CD4-positive, alpha-beta T cell treated with Interleukin-12 subunit alpha and Interleukin-12 subunit beta, for 1 hour (primary cell): ENCODE data around the gene LSP1.

Source experiments
- DNase-seq: peaks from one replicate; pipeline ENCODE4 v3.0.0-alpha.2; 2020

The LSP1 gene

DNA sequence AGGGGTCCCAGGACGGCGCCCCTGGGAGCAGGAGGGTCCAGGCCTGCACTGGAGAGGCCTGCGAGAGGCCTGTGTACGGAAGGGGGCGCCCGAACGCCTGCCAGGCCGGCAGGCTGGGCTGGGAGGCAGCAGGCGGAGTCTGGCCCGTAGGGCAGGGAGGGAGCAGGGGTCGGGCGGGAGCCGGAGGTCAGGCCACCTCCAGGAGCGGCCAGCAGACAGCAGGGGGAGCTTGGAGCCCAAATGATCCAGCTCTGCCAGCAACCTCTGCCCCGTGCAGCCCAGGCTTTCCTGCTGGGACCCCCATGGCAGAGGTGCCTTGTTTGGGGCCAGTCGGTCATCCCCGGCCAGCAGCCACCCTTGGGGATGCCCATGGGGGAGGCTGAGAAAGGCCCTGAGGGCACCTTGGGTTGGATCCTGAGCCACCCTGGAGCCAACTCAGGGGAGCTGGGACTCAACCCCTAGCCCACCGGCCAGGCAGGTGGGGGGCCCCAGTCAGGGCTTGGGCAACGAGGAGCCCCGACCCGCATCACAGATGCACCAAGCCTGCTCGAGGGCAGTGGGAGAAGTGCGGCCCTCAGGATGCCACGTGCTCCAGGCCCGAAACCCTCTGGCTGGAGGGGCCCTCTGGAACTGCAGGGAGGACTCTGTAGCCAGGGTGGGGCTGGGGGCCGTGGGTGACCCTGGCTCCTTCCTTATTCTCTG is 27.7 kb upstream of the LSP1 start:
- DNase-seq = no peak

DNA sequence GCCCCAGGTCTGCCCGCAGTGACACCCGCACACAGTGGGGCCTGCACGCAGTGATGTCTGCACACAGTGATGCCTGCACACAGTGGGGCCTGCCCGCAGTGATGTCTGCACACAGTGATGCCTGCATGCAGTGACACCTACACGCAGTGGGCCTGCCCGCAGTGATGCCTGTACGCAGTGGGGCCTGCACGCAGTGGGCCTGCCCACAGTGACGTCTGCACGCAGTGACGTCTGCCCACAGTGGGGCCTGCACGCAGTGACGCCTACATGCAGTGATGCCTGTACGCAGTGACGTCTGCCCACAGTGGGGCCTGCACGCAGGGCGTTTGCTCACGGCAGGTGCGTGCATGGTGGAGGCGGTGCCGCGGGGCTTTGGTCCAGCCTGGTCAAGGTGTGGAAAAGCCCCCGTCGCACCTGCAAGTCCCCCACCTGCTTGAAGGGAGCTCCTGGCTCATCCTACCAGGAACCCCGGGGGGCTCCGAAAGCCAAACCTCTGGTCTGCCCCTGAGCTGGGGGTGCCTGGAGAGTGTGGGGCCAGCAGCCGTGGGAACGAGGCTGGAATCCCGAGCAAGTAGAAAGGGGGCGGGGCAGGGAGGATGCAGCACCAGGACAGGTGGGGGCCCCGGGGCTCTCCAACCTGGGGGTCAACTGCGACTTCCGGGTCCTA is 27.0 kb upstream of the LSP1 start:
- DNase-seq = no peak

DNA sequence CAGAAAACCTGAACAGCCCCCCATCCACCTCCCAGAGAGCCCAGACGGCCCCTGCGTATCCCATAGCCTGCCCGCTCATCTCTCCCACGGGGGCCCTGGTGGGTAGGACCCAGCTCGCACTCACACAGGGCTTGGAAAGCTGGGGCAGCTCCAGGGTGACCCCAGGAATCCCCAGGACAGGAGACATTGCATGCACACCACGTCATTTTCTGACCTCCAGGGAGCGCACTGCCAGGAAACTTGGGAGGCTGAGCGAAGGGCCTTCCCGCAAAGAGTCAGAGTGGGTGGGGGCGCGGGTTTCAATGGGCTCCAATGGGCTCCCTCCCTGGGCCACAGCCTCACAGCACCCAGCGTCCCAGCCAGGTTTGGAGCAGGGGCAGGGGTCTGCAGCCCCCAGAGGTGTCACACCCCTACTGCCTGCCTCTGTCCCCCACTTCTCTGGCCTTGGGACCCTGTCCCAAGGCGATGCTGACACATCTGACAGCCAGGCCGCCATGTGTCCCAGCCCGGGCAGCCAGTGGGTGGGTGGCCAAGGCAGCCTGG is 26.3 kb upstream of the LSP1 start:
- DNase-seq = no peak

DNA sequence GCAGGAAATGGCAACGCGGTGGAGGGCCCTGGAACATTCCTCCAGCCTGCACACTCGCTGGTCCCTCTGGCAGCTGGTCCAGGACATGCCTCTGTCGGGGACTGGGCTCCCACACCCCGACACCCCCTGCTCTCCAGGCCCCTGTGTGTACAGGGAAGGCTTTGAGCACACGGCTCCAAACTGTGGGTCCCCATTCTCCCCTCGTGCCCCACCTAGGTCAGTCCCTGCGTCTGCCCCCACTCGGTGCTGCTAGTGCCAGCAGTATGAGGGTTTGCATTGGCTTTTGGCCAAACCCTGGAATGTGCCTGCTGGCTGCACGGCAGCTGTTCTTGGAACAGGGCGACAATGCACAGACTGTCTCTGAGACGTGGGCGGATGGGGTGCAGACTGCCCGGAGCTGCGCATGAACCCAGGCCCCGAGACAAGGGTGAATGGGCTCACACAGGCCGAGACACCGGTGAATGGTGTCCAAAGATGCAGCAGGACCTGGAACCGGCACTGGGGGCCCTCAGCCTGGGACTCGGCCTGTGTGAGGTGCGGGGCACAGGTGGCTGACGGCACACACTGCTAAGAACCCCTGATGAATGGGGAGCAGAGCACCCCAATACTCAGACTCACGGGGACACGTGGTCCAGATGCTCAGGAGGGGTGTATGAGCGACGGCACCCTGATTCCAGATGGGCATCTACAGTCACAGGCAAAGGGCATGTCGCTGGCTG is 25.6 kb upstream of the LSP1 start:
- DNase-seq = no peak

DNA sequence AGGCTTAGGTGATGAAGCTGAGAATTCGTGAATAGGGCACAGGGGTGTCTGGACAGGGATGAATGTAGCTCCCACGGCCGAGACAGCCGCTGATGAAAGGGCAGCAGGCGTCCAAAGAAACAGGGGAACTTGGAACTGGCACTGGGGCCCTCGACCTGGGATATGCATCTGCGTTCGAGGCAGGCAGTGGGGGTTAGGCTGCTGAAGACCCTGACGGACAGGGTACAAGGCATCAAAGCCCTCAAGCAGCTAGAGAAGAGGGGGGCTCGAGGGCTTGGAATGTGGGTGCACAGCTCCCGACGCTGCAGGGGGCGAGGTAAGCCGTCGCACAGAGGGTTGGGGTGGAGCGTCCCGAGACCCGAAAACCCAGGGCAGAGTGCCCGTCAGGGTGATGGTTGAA is 25.0 kb upstream of the LSP1 start:
- DNase-seq = no peak

DNA sequence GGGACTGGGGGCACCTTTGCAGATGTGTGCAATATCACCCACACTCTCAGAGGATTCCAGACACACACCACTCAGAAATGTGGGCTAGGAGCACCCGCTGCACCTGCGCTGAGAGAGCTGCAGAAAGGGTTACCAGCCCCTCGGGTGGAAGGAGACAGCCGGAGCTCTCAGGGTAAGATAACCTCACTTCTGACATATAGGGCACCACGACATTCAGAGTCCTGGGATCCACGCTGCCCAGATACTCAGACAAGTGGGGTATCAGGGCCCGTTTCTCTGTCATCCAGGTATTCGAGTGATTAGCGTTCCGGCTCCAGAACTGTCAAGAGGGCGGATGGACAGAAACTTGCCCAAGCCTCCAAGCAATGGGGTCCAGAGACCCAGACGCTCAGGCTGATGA is 24.3 kb upstream of the LSP1 start:
- no peak for DNase-seq

- no peak for DNase-seq
These were observed 23.7 kb upstream of the LSP1 start for GRCh38 chr11:1829039-1829820.

- no peak for DNase-seq
These were observed 22.9 kb upstream of the LSP1 start for GRCh38 chr11:1830004-1830321.

- DNase-seq = no peak
These were observed 22.3 kb upstream of the LSP1 start for GRCh38 chr11:1830322-1831223.

DNA sequence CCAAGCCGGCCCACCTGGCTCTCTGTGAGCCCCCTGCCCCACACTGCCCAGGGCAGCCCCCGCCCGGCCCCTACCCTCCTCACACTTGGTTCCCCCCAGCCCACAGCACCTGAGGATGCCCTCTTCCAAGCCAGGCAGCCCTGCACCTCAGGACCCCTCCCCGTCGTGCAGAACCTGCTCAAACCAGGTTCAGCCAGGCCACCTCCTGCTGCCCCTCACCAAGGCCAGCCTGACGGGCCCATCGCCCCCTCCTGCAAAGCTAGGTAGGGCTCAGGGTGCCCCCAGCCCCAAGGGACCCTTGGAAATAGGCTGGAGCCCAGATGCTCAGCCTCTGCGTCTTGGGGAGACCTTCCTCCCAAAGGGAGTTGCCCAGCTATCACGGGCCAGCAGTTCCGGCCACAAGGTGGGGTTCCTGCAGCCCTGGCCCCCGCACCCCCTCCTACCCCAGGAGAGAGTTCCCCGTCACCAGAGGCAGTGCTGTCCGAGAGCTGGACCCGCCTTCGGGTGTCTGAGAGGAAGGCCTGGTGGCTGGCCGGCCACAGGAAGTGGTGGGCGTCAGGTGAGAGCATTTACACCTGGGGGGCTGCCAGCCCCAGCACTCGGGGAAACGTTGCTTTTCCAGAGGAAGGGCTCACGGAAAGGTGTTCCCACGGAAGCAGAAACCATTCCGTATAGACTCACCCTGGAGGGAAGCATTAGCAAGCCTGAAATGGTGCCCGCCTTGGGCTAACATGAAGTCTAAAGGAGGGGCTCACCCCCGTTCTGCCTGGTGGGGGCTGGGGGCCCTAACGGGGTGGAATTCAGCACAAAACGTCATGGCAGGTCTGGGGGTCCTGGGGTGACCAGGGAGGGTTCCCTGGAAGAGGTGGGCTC is 21.3 kb upstream of the LSP1 start:
- no peak for DNase-seq

- DNase-seq = peak; percentile 64
These were observed 20.5 kb upstream of the LSP1 start for GRCh38 chr11:1832211-1832919.

GRCh38 chr11:1832920-1833295 is 20.0 kb upstream of the LSP1 start:
- no peak for DNase-seq

GRCh38 chr11:1834062-1834610 is 18.7 kb upstream of the LSP1 start:
- DNase-seq = no peak

GRCh38 chr11:1834779-1835670 is 17.9 kb upstream of the LSP1 start, which contains the start of gene SYT8:
TSS of gene SYT8 (plus strand) at chr11:1834990. CDS start at chr11:1835106, 116 bp downstream.
- no peak for DNase-seq

- DNase-seq = no peak
These were observed 17.2 kb upstream of the LSP1 start for GRCh38 chr11:1835671-1836010.

- DNase-seq = no peak
These were observed 16.6 kb upstream of the LSP1 start for GRCh38 chr11:1836011-1836945.

GRCh38 chr11:1837171-1838076 is 15.5 kb upstream of the LSP1 start:
- peak; percentile 84 for DNase-seq
